Neutrophil (primary cell): ENCODE results near the gene RNF169.

Source experiments
- H3K27ac ChIP-seq: fragments of 200-600 bp; sonication (generic); 2 replicates; pipeline ENCODE4 v1.5.1; 2016; ENCODE audit warnings: mild to moderate bottlenecking, moderate library complexity
- H3K27me3 ChIP-seq: fragments of 200-600 bp; sonication (generic); 2 replicates; pipeline ENCODE4 v1.6.0; 2016; ENCODE audit warnings: mild to moderate bottlenecking
- H3K36me3 ChIP-seq: fragments of 200-600 bp; sonication (generic); 2 replicates; pipeline ENCODE4 v1.5.1; 2017
- H3K4me1 ChIP-seq, 2 experiments: fragments of 200-600 bp in 1 of 2; sonication (generic) in 1 of 2; 1 replicate in 1 of 2; 2 replicates in 1 of 2; pipeline versions ENCODE4 v1.5.1 to v1.6.1; 2013 to 2016; ENCODE audit warnings: low read depth in 1 of 2, low read length in 1 of 2, mild to moderate bottlenecking in 1 of 2, moderate library complexity in 1 of 2; ENCODE audit not compliant: control insufficient read depth in 1 of 2, insufficient read depth in 1 of 2
- H3K4me3 ChIP-seq, 2 experiments: fragments of 200-600 bp in 1 of 2; sonication (generic) in 1 of 2; 1 replicate in 1 of 2; 2 replicates in 1 of 2; pipeline ENCODE4 v1.5.1; 2013 to 2016; ENCODE audit warnings: low read depth in 1 of 2, low read length in 1 of 2, mild to moderate bottlenecking in 1 of 2, moderate library complexity in 1 of 2
- H3K9me3 ChIP-seq: fragments of 200-600 bp; sonication (generic); 2 replicates; pipeline ENCODE4 v1.5.1; 2016
- TF ChIP-seq, protein P1 (sequence below): fragments of 200-600 bp; sonication (generic); IDR thresholded peaks from 2 replicates; pipeline ENCODE4 v1.5.1; 2016; ENCODE audit warnings: antibody characterized with exemption

The RNF169 gene

DNA sequence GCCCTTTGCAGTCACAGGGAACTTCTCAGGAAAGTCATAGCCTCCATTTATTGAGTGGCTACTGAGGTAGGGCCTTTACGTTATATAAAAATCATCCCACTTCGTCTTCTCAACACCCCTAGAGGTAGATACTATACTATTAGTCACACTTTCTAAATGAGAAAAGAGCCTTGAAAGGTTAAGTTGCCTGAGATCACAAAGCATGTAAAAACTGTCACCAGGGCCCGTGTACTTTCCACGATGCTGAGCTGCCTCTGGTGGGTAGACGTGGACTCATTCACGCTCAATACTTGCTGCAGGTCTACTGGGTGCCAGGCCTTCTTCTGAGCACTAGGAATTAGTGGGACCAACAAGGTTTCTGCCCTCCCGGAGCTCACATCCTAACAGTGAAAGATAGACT lies 33.7 kb upstream of the RNF169 start:
- Histone ChIP-seq H3K4me3 (no peak overlapping the region), H3K4me1 (no peaks in the 10 kb centered on the region), H3K27ac (no peak overlapping the region), H3K27me3 (no peaks in the 10 kb centered on the region), H3K9me3 (no peaks in the 10 kb centered on the region), H3K36me3 (no peaks in the 10 kb centered on the region)
- TF ChIP-seq, protein P1, sequence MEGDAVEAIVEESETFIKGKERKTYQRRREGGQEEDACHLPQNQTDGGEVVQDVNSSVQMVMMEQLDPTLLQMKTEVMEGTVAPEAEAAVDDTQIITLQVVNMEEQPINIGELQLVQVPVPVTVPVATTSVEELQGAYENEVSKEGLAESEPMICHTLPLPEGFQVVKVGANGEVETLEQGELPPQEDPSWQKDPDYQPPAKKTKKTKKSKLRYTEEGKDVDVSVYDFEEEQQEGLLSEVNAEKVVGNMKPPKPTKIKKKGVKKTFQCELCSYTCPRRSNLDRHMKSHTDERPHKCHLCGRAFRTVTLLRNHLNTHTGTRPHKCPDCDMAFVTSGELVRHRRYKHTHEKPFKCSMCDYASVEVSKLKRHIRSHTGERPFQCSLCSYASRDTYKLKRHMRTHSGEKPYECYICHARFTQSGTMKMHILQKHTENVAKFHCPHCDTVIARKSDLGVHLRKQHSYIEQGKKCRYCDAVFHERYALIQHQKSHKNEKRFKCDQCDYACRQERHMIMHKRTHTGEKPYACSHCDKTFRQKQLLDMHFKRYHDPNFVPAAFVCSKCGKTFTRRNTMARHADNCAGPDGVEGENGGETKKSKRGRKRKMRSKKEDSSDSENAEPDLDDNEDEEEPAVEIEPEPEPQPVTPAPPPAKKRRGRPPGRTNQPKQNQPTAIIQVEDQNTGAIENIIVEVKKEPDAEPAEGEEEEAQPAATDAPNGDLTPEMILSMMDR: no peak

DNA sequence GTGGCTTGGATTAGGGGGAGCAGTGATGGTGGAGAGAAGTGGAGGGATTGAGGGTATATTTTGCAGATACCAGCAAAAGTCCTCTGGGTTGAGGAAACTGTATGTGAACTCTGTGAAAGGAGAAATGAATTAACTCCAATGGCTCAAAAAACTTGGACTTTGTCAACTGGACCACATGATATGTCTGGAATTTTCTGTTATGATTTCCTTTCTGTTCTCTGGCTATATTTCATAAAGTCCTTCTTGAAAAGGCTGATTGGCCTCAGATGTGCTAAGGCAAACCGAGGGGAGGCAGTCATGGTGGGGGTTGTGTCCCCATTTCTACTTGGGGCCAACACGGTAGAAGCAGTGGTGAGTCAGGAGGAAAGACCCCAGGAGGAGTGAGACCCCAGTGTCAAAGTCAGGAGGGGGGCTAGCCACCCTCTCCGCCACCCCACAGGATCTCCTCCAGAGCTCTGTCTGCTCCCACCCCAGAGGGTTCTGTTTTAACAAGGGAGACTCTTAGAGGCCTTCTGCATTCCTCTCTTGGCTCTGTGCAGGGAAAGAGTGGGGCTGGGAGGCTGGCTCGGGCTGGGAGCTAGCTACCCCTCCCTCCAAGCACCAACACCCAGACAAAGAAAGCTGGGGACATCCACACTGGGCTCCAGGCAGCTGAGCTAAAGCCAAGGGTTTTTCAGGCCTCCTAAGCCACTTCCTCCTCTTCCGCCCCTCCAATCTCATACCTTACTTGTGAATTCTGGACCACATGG lies 31.3 kb upstream of the RNF169 start:
- H3K9me3 ChIP-seq: no peaks in the 10 kb centered on the region
- no peaks in the 10 kb centered on the region for H3K36me3 ChIP-seq
- no peak overlapping the region for H3K27ac ChIP-seq
- TF ChIP-seq, protein P1: no peak
- H3K4me1 ChIP-seq: no peaks in the 10 kb centered on the region
- no peaks in the 10 kb centered on the region for H3K27me3 ChIP-seq
- H3K4me3 ChIP-seq: no peak overlapping the region

DNA sequence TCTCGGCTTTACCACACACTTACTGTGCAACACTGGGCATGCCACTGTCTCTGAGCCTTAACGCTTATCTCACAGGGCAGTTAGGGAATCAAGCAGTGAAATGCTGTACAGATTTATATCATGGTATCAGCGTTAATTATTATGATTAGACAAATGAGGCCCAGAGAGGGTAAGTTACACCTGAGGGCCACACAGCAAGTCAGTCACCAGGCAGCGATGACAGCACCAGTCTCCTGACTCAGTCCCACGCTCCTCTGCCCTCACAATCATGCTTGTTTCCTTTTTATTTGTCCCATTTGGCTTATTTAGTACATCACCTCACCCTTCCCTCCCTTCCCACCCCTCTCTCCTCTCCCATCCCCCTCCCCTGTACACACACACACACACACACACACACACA lies 29.6 kb upstream of the RNF169 start:
- Histone ChIP-seq H3K27ac (no peak overlapping the region), H3K4me3 (no peak overlapping the region), H3K27me3 (peaks cover 13% of the 10 kb centered on the region), H3K4me1 (no peaks in the 10 kb centered on the region), H3K36me3 (no peaks in the 10 kb centered on the region), H3K9me3 (no peaks in the 10 kb centered on the region)
- TF ChIP-seq, protein P1: no peak

DNA sequence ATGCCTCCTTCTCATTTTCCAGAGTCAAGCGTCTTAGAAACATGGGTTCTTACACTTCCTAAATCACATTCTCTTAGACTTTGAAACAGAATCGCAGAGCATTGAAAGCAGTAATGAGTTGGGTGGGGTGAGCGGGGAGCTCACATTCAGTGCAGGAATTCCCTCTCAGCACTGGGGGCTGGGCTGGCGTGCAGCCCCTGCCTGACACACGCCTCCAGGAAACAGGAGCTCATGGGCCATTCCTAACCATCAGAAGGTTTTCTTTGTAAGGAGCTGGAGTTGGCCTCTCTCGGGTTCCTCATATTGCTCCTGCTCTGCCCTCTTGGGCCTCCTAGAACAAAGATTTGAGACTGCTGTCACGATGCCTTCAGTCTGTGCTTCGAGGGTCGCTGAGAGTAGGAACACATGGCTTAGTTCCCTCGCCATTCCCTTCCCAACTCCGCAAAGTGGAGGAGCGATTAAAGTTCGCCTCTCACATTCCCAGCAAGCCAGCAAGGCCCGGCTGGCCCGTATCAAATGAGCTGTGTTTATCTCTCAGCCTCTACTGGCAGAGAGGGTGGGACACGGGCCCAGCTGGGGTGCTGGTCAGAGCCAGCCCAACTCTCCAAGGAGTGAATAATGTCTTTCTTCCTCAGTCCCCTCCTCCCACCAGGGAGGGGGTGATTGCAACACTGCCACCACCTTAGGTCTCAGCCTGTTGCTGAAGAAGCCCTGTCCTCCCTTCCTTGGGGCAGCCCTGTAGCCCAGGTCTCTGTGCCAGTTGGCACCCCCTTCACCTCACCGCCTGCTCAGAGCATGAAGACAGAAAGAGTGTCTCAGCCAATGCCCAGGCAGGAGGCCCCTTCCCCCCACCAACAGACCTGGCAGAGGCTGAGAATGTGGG lies 27.8 kb upstream of the RNF169 start:
- Histone ChIP-seq H3K9me3 (no peaks in the 10 kb centered on the region), H3K27me3 (peaks cover 32% of the 10 kb centered on the region), H3K27ac (no peak overlapping the region), H3K36me3 (no peaks in the 10 kb centered on the region), H3K4me3 (no peak overlapping the region), H3K4me1 (no peaks in the 10 kb centered on the region)
- TF ChIP-seq, protein P1: no peak

DNA sequence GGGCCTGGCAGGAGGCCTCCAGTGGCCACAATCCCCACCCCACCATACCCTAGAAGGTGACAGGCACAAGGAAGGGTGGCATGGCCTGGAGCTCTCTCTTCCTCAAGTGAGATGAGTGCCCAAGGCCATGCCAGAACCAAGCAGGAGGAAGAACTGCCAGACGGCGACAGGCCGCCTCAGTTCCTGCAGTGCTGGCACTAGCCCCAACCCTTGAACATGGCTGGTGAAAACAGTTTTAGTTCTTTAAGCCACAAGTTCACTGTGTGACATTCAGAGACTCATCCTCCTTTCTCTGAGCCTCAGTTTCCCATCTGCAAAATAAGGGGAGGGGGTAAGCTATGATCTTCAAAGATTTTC lies 27.2 kb upstream of the RNF169 start:
- H3K9me3 ChIP-seq: no peaks in the 10 kb centered on the region
- H3K36me3 ChIP-seq: no peaks in the 10 kb centered on the region
- H3K27me3 ChIP-seq: peaks cover 38% of the 10 kb centered on the region
- no peak overlapping the region for H3K27ac ChIP-seq
- no peak overlapping the region for H3K4me3 ChIP-seq
- no peaks in the 10 kb centered on the region for H3K4me1 ChIP-seq
- TF ChIP-seq, protein P1: no peak
